ENCODE measurements around the gene TNS3.

- TF ChIP-seq, protein P1, sequence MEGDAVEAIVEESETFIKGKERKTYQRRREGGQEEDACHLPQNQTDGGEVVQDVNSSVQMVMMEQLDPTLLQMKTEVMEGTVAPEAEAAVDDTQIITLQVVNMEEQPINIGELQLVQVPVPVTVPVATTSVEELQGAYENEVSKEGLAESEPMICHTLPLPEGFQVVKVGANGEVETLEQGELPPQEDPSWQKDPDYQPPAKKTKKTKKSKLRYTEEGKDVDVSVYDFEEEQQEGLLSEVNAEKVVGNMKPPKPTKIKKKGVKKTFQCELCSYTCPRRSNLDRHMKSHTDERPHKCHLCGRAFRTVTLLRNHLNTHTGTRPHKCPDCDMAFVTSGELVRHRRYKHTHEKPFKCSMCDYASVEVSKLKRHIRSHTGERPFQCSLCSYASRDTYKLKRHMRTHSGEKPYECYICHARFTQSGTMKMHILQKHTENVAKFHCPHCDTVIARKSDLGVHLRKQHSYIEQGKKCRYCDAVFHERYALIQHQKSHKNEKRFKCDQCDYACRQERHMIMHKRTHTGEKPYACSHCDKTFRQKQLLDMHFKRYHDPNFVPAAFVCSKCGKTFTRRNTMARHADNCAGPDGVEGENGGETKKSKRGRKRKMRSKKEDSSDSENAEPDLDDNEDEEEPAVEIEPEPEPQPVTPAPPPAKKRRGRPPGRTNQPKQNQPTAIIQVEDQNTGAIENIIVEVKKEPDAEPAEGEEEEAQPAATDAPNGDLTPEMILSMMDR (IDR thresholded peaks at IDR 0.05 in 8 of 11, conservative IDR thresholded peaks at IDR 0.05 in 3 of 11), result no peak
- no peak for TF ChIP-seq POLR2A (IDR thresholded peaks at IDR 0.05)
Measured at GRCh38 chr7:47473499-47474210, 108.3 kb downstream of the TNS3 start.

Measured in spleen (tissue), 7 donors.